AG04450 (cell line): ENCODE measurements around the gene NDNF. TPM values are rescaled to one million over a fixed set of nuclear protein-coding genes. Genes with fewer than 3 reads are reported as not detected.

Source experiments
- CTCF ChIA-PET: fragments of 300-600, 350-600 bp; formaldehyde crosslinking; extraction: SDS; loops from one replicate; lab custom pipeline; 2022; ENCODE audit warnings: antibody characterized with exemption, inconsistent platforms; lab: Charles Lee
- POLR2A ChIA-PET: fragments of 350-600 bp; formaldehyde crosslinking; extraction: SDS; loops from one replicate; lab custom pipeline; 2021; ENCODE audit warnings: antibody characterized with exemption, inconsistent platforms; lab: Yijun Ruan, JAX
- DNase-seq: peaks from one replicate; pipeline ENCODE4 v3.0.0-alpha.2; 2011; ENCODE audit warnings: low read depth, low spot score
- H3K27ac ChIP-seq: one replicate; pipeline ENCODE4 v1.5.1; 2012; ENCODE audit warnings: low read depth, low read length, control low read depth
- H3K27me3 ChIP-seq: one replicate; pipeline ENCODE4 v1.6.0; 2012; ENCODE audit warnings: low read length; ENCODE audit not compliant: control insufficient read depth, insufficient read depth
- H3K4me3 ChIP-seq: 2 replicates; pipeline ENCODE4 v1.5.1; 2011; ENCODE audit warnings: mild to moderate bottlenecking, low read depth, low read length, control low read depth
- H3K9me3 ChIP-seq: 2 replicates; pipeline ENCODE4 v1.5.1; 2012; ENCODE audit warnings: low read length; ENCODE audit not compliant: control insufficient read depth, insufficient read depth
- polyA plus RNA-seq: library from polyadenylated mRNA; depleted of rRNA; stranded (reverse); fragments of >200 nt; gene quantifications from 2 replicates; pipeline ENCODE4 v1.2.3, GENCODE V29; 2011
- TF ChIP-seq, protein P1 (sequence below): IDR thresholded peaks from 2 replicates; pipeline ENCODE4 v1.5.1; 2011; ENCODE audit warnings: low read depth, low read length, control low read depth, inconsistent platforms

Gene NDNF
- polyA plus RNA-seq, 1 experiment = not detected

DNA sequence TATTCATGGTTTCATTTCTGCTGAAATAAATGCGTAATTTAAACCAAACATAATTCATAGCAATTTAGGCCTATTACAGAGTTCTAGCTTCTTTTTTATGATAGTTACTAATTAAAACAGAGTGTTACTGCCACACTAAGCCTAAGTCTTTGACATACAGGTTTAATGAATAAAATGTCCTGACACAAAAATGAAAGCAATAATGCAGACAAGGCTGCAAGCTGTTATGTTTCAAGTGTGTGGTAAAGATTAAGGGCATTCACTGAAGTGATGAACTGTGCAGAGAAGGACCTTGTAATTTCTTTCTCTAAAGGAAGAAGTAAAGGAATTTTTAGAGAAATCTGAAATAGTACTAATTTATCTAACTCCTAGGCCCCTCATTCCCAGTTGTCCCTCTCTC, 2.9 kb downstream of the NDNF start:
- TF ChIP-seq, protein P1, sequence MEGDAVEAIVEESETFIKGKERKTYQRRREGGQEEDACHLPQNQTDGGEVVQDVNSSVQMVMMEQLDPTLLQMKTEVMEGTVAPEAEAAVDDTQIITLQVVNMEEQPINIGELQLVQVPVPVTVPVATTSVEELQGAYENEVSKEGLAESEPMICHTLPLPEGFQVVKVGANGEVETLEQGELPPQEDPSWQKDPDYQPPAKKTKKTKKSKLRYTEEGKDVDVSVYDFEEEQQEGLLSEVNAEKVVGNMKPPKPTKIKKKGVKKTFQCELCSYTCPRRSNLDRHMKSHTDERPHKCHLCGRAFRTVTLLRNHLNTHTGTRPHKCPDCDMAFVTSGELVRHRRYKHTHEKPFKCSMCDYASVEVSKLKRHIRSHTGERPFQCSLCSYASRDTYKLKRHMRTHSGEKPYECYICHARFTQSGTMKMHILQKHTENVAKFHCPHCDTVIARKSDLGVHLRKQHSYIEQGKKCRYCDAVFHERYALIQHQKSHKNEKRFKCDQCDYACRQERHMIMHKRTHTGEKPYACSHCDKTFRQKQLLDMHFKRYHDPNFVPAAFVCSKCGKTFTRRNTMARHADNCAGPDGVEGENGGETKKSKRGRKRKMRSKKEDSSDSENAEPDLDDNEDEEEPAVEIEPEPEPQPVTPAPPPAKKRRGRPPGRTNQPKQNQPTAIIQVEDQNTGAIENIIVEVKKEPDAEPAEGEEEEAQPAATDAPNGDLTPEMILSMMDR = no peak
- DNase-seq = no peak
- Histone ChIP-seq H3K9me3 (peaks cover 2% of the 10 kb centered on the region), H3K4me3 (no peak overlapping the region), H3K27ac (no peak overlapping the region), H3K27me3 (peaks cover 47% of the 10 kb centered on the region)
- ChIA-PET CTCF (interaction anchor here (0.9 kb wide), 1 partner anchor 123 kb away, joined by 3 read pairs; no protein-coding TSS in a partner anchor), POLR2A (no interaction called here)

DNA sequence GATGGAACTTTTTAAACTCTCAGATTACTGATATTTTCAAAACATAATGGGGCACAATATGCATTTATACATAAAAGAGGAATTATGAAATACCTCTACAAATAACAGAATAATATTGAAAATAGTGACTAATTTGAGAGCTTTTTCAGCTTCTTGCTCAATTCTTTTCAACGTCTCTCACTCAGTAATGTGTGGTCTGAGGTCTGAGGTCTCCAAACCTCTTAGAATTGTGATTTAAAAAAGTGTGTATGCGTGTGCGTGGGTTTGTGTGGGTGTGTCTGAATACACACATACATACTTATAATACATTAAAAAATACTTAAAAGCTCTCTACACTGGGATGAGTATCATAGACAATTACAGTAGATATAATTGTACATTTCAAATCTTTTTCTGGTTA, 7.9 kb downstream of the NDNF start:
- H3K27ac ChIP-seq = no peak overlapping the region
- CTCF ChIA-PET = no interaction called here
- no peaks in the 10 kb centered on the region for H3K9me3 ChIP-seq

DNA sequence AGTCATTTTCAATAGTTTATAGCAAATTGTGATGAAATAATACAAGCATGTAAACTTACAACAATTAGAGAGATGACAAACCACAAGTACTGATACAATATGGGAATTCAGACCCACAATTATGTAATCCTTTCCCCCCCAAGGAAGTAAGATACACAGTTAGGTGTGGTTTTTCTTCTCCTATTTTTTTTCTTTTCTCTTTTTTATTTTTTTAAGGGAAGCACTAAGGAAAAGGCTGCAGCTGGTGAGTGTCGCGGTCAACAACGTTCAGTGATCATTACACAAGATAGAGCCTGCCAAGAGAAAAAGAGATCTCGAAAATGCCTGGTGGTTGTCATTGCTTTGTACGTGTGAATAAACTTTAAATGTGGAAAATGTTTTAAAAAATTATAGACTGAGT, 9.8 kb downstream of the NDNF start:
- H3K27ac ChIP-seq = no peak overlapping the region
- TF ChIP-seq, protein P1 = no peak
- DNase-seq = no peak
- POLR2A ChIA-PET = no interaction called here
- no peak overlapping the region for H3K4me3 ChIP-seq
- no peaks in the 10 kb centered on the region for H3K9me3 ChIP-seq
- CTCF ChIA-PET = no interaction called here
- peaks cover under 1% of the 10 kb centered on the region for H3K27me3 ChIP-seq

More for the DNA sequence above, 7.9 kb downstream of the NDNF start:
- POLR2A ChIA-PET = no interaction called here
- TF ChIP-seq, protein P1 = no peak
- no peak overlapping the region for H3K4me3 ChIP-seq
- no peak for DNase-seq
- peaks cover 4% of the 10 kb centered on the region for H3K27me3 ChIP-seq

DNA sequence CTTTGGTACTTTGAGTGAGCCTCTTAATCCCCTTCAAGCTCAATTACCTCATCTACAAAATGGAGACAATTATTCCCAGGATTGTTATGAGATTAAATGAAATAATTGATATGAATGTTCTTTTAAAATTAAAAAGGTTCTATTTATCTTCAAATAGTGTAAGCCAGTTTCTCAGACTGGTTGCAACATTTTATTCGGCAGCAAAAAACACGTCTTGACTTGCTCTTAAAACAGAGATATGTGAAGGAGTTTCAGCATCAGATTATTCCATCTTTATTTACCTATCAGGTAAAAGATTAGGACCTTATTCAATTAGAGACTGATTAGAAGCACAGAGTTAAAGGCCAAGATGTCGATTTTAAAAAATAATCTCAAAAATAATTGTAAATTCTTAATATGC, 10.5 kb downstream of the NDNF start:
- POLR2A ChIA-PET = no interaction called here
- no peak overlapping the region for H3K27ac ChIP-seq
- no peak for DNase-seq
- no peak overlapping the region for H3K4me3 ChIP-seq
- TF ChIP-seq, protein P1 = no peak
- no peaks in the 10 kb centered on the region for H3K9me3 ChIP-seq
- CTCF ChIA-PET = no interaction called here
- no peaks in the 10 kb centered on the region for H3K27me3 ChIP-seq

DNA sequence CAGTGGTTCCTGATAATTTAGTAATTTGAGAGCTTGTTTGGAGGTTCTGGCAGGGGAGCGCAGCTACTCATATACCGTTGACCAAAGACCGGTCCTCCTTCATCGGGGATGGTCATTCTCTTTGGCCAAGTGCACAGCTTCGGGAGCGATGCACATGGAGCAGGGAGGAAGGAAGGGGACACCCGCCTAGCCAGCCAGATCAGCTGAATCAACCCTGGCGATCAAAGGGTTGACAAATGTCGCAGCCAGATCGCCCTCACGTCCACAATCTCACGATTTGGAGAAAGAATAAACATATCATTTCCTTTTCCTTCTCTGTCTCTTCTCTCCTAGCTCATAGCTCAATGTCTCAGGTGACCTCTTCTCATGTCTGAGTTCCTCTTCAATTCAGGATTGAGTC, 11.1 kb downstream of the NDNF start:
- Histone ChIP-seq H3K9me3 (no peaks in the 10 kb centered on the region), H3K4me3 (no peak overlapping the region), H3K27me3 (no peaks in the 10 kb centered on the region), H3K27ac (no peak overlapping the region)
- TF ChIP-seq, protein P1 = no peak
- ChIA-PET CTCF (no interaction called here), POLR2A (no interaction called here)
- DNase-seq = no peak
